HG03565 (cell line): ENCODE data around the gene PGGHG.

ENCODE experiments used
- ATAC-seq: cut with Tn5 transposase; IDR thresholded peaks from one replicate; pipeline ENCODE4 v1.9.1; 2021; ENCODE audit warnings: mild to moderate bottlenecking, moderate library complexity; ENCODE audit not compliant: unreplicated experiment

Gene PGGHG

GRCh38 chr11:268716-269145, 20.2 kb upstream of the PGGHG start:
- peak; percentile 28 for ATAC-seq

DNA sequence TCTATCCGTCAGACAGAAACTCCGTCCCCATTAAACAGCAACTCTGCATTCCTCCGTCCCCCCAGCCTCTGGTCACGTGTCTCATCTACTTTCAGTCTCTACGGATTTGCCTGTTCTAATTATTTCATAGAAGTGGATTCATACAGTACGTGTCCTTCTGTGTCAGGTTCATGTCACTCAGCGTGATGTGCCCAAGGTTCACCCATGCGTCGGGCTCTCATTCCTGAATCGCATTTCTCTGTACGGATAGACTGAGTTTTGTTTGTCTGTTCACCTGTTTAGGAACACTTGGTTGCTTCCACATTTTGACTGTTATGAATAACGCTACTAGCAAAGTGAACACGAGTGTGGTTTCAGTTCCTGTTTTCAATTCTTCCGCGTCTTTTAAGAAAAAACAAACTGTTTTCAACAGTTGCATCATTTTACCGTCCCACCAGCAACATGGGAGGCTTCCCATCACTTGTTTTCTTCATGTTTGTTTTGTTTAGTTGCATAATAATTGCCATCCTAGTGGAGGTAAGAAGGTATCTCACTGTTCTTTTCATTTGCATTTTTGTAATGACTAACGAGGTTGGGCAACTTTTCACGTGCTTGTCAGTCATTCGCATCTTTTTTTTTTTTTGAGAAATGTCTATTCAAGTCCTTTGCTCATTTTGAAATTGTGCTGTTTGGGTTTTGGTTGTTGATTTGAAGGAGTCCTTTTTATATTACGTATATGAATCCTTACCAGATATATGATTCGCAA, 19.6 kb upstream of the PGGHG start:
- peak; percentile 75 for ATAC-seq

DNA sequence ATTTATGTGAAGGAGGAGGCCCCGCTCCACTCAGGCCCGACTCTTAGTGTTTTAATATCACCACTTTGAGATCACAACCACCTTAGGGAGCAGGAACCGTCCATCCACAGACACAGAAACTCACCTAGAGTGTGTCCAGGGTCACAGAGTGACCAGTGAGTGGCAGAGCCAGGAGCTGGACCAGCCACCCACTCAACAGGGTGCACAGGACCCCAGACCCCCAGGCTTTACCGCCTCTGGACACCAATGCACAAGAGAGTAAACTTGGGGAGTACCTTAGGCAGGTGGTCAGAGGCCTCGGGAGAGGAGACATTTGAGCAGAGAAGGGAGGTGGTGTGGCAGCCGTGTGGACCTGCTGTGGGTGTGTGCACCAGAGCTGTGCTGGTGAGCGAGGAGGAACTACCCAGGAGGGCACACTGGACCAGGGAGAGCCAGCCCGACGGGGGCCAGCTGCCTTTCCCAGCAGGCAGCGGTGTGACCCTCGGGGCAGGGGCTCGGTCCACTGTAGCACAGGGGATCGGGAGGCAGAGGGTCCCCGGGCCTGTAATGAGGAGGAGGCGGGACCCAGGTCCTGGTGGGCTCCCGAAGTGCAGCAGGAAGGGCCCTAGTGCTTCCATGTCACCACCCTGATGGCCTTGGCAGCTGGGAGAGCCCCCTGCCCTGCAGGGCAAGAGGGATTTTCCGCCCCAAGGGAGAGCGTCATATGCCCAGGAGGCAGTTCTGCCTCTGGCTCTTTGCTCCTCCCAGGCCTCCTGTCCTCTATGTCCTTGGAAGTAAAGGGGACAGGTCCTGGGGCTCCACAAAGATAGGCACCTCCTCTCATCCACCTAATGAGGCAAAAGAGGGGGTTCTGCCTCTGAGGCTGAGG, 18.2 kb upstream of the PGGHG start:
- no peak for ATAC-seq

DNA sequence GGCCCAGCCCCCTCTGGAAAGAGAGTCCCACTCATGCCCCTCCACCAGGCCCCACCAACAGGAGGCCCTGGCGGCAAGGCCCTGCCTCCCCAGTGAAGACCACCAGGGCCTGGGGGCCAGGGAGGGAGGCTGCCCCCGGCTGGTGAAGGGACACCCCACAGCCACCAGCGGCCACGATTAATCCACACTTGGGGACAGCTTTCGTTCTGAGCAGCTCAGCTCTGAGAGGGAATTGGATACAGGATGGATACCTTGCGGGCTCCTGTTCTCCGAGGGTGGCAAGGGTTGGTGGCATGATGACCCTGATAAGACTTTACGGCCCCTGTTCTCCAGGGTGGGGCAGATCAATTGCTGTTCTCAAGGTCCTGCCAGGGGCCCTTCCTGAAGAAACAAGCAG, 17.6 kb upstream of the PGGHG start:
- ATAC-seq = no peak

- ATAC-seq = no peak
Measured at GRCh38 chr11:272195-272930, 16.6 kb upstream of the PGGHG start.

- no peak for ATAC-seq
Measured at GRCh38 chr11:272931-273198, 16.1 kb upstream of the PGGHG start.

DNA sequence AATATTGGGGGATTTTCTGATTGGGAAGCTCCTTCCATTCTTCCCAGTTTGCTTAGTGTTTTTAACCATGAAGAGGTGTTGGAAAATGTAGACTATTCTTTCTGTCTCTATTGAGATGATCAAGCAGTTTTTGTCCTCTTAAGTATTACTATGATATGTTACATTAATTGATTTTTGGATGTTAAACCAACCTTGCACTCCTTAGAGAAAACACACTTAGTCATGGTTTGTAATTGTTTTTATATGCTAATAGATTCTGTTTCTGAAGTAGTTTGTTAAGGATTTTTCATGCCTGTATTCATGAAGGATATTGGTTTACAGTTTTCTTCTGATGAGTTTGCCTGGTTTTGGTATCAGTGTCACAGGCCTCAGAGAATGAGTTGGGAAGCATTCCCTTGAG, 12.7 kb upstream of the PGGHG start:
- no peak for ATAC-seq

GRCh38 chr11:278001-278951, 10.7 kb upstream of the PGGHG start, which contains the start of gene NLRP6:
TSS of gene NLRP6 (plus strand) at chr11:278407. CDS start at chr11:278570, 163 bp downstream.
- no peak for ATAC-seq

GRCh38 chr11:279040-279965, 9.6 kb upstream of the PGGHG start:
- no peak for ATAC-seq

- ATAC-seq = no peak
Measured at GRCh38 chr11:279966-280705, 8.8 kb upstream of the PGGHG start.

DNA sequence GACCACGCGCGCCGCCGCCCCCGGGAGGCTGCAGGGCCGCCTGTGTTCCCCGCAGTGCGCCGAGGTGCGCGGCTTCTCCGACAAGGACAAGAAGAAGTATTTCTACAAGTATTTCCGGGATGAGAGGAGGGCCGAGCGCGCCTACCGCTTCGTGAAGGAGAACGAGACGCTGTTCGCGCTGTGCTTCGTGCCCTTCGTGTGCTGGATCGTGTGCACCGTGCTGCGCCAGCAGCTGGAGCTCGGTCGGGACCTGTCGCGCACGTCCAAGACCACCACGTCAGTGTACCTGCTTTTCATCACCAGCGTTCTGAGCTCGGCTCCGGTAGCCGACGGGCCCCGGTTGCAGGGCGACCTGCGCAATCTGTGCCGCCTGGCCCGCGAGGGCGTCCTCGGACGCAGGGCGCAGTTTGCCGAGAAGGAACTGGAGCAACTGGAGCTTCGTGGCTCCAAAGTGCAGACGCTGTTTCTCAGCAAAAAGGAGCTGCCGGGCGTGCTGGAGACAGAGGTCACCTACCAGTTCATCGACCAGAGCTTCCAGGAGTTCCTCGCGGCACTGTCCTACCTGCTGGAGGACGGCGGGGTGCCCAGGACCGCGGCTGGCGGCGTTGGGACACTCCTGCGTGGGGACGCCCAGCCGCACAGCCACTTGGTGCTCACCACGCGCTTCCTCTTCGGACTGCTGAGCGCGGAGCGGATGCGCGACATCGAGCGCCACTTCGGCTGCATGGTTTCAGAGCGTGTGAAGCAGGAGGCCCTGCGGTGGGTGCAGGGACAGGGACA, 8.0 kb upstream of the PGGHG start:
- ATAC-seq = no peak

GRCh38 chr11:281486-282161, 7.3 kb upstream of the PGGHG start:
- no peak for ATAC-seq

GRCh38 chr11:282171-282570, 6.8 kb upstream of the PGGHG start:
- no peak for ATAC-seq

GRCh38 chr11:282630-283360, 6.1 kb upstream of the PGGHG start:
- no peak for ATAC-seq

- ATAC-seq = no peak
Measured at GRCh38 chr11:283405-284104, 5.4 kb upstream of the PGGHG start.
